ENCODE measurements around the gene RLBP1.
"Not testable (repeated sequence)": the region's sequence is repeated elsewhere in the genome, so short reads cannot be mapped to it uniquely, and the experiment has no call there.

GRCh38 chr15:89250142-89250541 lies 28.8 kb upstream of the RLBP1 start:
- TF ChIP-seq POLR2A (IDR thresholded peaks at IDR 0.05; ENCODE audit: extremely low read depth, insufficient read length); MYC (IDR thresholded peaks at IDR 0.05; ENCODE audit: low read depth, low read length); CTCF (IDR thresholded peaks at IDR 0.05; ENCODE audit: low read depth, low read length): not testable (repeated sequence)
